ENCODE measurements around the gene GGT1. TPM values are rescaled to one million over a fixed set of nuclear protein-coding genes. Genes with fewer than 3 reads are reported as not detected.
"Not testable (repeated sequence)": the region's sequence is repeated elsewhere in the genome, so short reads cannot be mapped to it uniquely, and the experiment has no call there.

Gene GGT1
- total and polyA plus RNA-seq, 12 donors: 0.97 to 59.8 (median 4.0) TPM

- H3K4me3 ChIP-seq: no peak overlapping the region
- 75 to 83% (median 77%) methylated on average over 7 to 16 of the region's 16 CpGs for WGBS, 4 donors
- TF ChIP-seq CTCF (IDR thresholded peaks at IDR 0.05): no peak
- TF ChIP-seq POLR2A (IDR thresholded peaks at IDR 0.05): no peak
- no peaks in the 10 kb centered on the region for H3K36me3 ChIP-seq (replicated peaks in 1 of 2)
- no peaks in the 10 kb centered on the region for H3K27me3 ChIP-seq
- no peaks in the 10 kb centered on the region for H3K9me3 ChIP-seq (replicated peaks in 1 of 3)
- intact Hi-C loops (cut with DNase I): no loop called here
- H3K4me1 ChIP-seq (replicated peaks in 1 of 2): peaks cover 3 to 4% of the 10 kb centered on the region in 2 donors
- peak overlapping the region in 1 of 5 donors; percentile 73 for H3K27ac ChIP-seq
- DNase-seq: no peak
Observed at GRCh38 chr22:24593836-24594568, 9.0 kb upstream of the GGT1 start.

- DNase-seq: no peak
- no peak for TF ChIP-seq POLR2A (IDR thresholded peaks at IDR 0.05)
- TF ChIP-seq CTCF (IDR thresholded peaks at IDR 0.05): no peak
- Histone ChIP-seq H3K9me3 (replicated peaks in 1 of 3) (no peaks in the 10 kb centered on the region), H3K4me3 (no peak overlapping the region), H3K27me3 (no peaks in the 10 kb centered on the region), H3K36me3 (replicated peaks in 1 of 2) (no peaks in the 10 kb centered on the region), H3K4me1 (replicated peaks in 1 of 2) (peaks cover 3 to 4% of the 10 kb centered on the region in 2 donors), H3K27ac (no peak overlapping the region)
- intact Hi-C loops (cut with DNase I): no loop called here
- WGBS, 4 donors: 86 to 97% (median 90%) methylated on average over 4 to 7 of the region's 7 CpGs
Observed at GRCh38 chr22:24594569-24595120, 8.3 kb upstream of the GGT1 start.

GRCh38 chr22:24595228-24595627, 7.8 kb upstream of the GGT1 start:
- Histone ChIP-seq H3K27ac (no peak overlapping the region), H3K36me3 (replicated peaks in 1 of 2) (no peaks in the 10 kb centered on the region), H3K4me1 (replicated peaks in 1 of 2) (peaks cover 3 to 4% of the 10 kb centered on the region in 2 donors), H3K27me3 (no peaks in the 10 kb centered on the region), H3K9me3 (replicated peaks in 1 of 3) (no peaks in the 10 kb centered on the region), H3K4me3 (no peak overlapping the region)
- no peak for DNase-seq
- TF ChIP-seq POLR2A (IDR thresholded peaks at IDR 0.05) (no peak), CTCF (IDR thresholded peaks at IDR 0.05) (no peak)
- 95 to 100% (median 99%) methylated on average over 3 to 6 of the region's 6 CpGs; no CpG with 5 or more reads in 1 of the 4 donors for WGBS, 4 donors
- intact Hi-C loops (cut with DNase I): no loop called here

- DNase-seq: no peak
- H3K27me3 ChIP-seq: no peaks in the 10 kb centered on the region
- 85 to 94% (median 91%) methylated on average over 4 of the region's 4 CpGs for WGBS, 4 donors
Observed at GRCh38 chr22:24595863-24596262, 7.1 kb upstream of the GGT1 start.

GRCh38 chr22:24597076-24597475, 5.9 kb upstream of the GGT1 start:
- H3K36me3 ChIP-seq (replicated peaks in 1 of 2); DNase-seq; intact Hi-C loops (cut with DNase I); H3K9me3 ChIP-seq (replicated peaks in 1 of 3); H3K27ac ChIP-seq; H3K4me1 ChIP-seq (replicated peaks in 1 of 2); H3K4me3 ChIP-seq; H3K27me3 ChIP-seq: not testable (repeated sequence)
- WGBS, 4 donors: 80 to 90% (median 85%) methylated on average over 9 of the region's 9 CpGs

More at GRCh38 chr22:24595863-24596262, 7.1 kb upstream of the GGT1 start:
- Histone ChIP-seq H3K27ac (no peak overlapping the region), H3K36me3 (replicated peaks in 1 of 2) (no peaks in the 10 kb centered on the region), H3K4me1 (replicated peaks in 1 of 2) (peaks cover 3 to 4% of the 10 kb centered on the region in 2 donors), H3K4me3 (no peak overlapping the region), H3K9me3 (replicated peaks in 1 of 3) (no peaks in the 10 kb centered on the region)
- intact Hi-C loops (cut with DNase I): no loop called here
- no peak for TF ChIP-seq CTCF (IDR thresholded peaks at IDR 0.05)
- no peak for TF ChIP-seq POLR2A (IDR thresholded peaks at IDR 0.05)
